ENCODE measurements around the gene BMPR1A.

BMPR1A gene

GRCh38 chr10:86725980-86726676, 30.3 kb upstream of the BMPR1A start:
- no peak for ATAC-seq
- TF ChIP-seq CSDC2 (CRISPR knock-in tag; IDR thresholded peaks at IDR 0.05) (no peak), PPARA (CRISPR knock-in tag; IDR thresholded peaks at IDR 0.05; ENCODE audit: borderline replicate concordance) (no peak), ZNF8 (CRISPR knock-in tag; IDR thresholded peaks at IDR 0.05) (no peak), ZC3H10 (CRISPR knock-in tag; IDR thresholded peaks at IDR 0.05) (no peak), CREB5 (CRISPR knock-in tag; IDR thresholded peaks at IDR 0.05; ENCODE audit: low read depth) (no peak), BACH2 (CRISPR knock-in tag; IDR thresholded peaks at IDR 0.05; ENCODE audit: borderline replicate concordance) (no peak), ARNTL (CRISPR knock-in tag; IDR thresholded peaks at IDR 0.05; ENCODE audit: borderline replicate concordance, low read depth) (no peak)
- TF ChIP-seq, protein P1, sequence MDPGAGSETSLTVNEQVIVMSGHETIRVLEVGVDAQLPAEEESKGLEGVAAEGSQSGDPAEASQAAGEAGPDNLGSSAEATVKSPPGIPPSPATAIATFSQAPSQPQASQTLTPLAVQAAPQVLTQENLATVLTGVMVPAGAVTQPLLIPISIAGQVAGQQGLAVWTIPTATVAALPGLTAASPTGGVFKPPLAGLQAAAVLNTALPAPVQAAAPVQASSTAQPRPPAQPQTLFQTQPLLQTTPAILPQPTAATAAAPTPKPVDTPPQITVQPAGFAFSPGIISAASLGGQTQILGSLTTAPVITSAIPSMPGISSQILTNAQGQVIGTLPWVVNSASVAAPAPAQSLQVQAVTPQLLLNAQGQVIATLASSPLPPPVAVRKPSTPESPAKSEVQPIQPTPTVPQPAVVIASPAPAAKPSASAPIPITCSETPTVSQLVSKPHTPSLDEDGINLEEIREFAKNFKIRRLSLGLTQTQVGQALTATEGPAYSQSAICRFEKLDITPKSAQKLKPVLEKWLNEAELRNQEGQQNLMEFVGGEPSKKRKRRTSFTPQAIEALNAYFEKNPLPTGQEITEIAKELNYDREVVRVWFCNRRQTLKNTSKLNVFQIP (CRISPR knock-in tag; IDR thresholded peaks at IDR 0.05; ENCODE audit: borderline replicate concordance, low read depth) = no peak
- TF ChIP-seq, protein P2, sequence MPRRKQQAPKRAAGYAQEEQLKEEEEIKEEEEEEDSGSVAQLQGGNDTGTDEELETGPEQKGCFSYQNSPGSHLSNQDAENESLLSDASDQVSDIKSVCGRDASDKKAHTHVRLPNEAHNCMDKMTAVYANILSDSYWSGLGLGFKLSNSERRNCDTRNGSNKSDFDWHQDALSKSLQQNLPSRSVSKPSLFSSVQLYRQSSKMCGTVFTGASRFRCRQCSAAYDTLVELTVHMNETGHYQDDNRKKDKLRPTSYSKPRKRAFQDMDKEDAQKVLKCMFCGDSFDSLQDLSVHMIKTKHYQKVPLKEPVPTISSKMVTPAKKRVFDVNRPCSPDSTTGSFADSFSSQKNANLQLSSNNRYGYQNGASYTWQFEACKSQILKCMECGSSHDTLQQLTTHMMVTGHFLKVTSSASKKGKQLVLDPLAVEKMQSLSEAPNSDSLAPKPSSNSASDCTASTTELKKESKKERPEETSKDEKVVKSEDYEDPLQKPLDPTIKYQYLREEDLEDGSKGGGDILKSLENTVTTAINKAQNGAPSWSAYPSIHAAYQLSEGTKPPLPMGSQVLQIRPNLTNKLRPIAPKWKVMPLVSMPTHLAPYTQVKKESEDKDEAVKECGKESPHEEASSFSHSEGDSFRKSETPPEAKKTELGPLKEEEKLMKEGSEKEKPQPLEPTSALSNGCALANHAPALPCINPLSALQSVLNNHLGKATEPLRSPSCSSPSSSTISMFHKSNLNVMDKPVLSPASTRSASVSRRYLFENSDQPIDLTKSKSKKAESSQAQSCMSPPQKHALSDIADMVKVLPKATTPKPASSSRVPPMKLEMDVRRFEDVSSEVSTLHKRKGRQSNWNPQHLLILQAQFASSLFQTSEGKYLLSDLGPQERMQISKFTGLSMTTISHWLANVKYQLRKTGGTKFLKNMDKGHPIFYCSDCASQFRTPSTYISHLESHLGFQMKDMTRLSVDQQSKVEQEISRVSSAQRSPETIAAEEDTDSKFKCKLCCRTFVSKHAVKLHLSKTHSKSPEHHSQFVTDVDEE (CRISPR knock-in tag; IDR thresholded peaks at IDR 0.05) = no peak

GRCh38 chr10:86726677-86726999, 29.8 kb upstream of the BMPR1A start:
- TF ChIP-seq ESRRG (CRISPR knock-in tag; IDR thresholded peaks at IDR 0.05) = no peak
- TF ChIP-seq, protein P2 (CRISPR knock-in tag; IDR thresholded peaks at IDR 0.05) = no peak
- no peak for TF ChIP-seq RARB (CRISPR knock-in tag; IDR thresholded peaks at IDR 0.05)
- no peak for TF ChIP-seq CSDC2 (CRISPR knock-in tag; IDR thresholded peaks at IDR 0.05)
- no peak for TF ChIP-seq ZNF70 (CRISPR knock-in tag; IDR thresholded peaks at IDR 0.05)
- no peak for TF ChIP-seq ZNF8 (CRISPR knock-in tag; IDR thresholded peaks at IDR 0.05)
- TF ChIP-seq ZFP3 (CRISPR knock-in tag; IDR thresholded peaks at IDR 0.05) = no peak
- no peak for TF ChIP-seq SNAI2 (CRISPR knock-in tag; IDR thresholded peaks at IDR 0.05)
- no peak for TF ChIP-seq ZC3H10 (CRISPR knock-in tag; IDR thresholded peaks at IDR 0.05)
- TF ChIP-seq CREB5 (CRISPR knock-in tag; IDR thresholded peaks at IDR 0.05; ENCODE audit: low read depth) = no peak
- no peak for TF ChIP-seq PPARA (CRISPR knock-in tag; IDR thresholded peaks at IDR 0.05; ENCODE audit: borderline replicate concordance)
- no peak for TF ChIP-seq CSRNP3 (CRISPR knock-in tag; IDR thresholded peaks at IDR 0.05)
- no peak for TF ChIP-seq BACH2 (CRISPR knock-in tag; IDR thresholded peaks at IDR 0.05; ENCODE audit: borderline replicate concordance)
- no peak for TF ChIP-seq OSR1 (CRISPR knock-in tag; IDR thresholded peaks at IDR 0.05)
- TF ChIP-seq ISL1 (CRISPR knock-in tag; IDR thresholded peaks at IDR 0.05) = no peak
- no peak for TF ChIP-seq GLIS3 (CRISPR knock-in tag; IDR thresholded peaks at IDR 0.05)
- no peak for TF ChIP-seq ARNTL (CRISPR knock-in tag; IDR thresholded peaks at IDR 0.05; ENCODE audit: borderline replicate concordance, low read depth)
- TF ChIP-seq ZNF565 (CRISPR knock-in tag; conservative IDR thresholded peaks at IDR 0.05; ENCODE audit: low read depth) = no peak
- TF ChIP-seq, protein P1 (CRISPR knock-in tag; IDR thresholded peaks at IDR 0.05; ENCODE audit: borderline replicate concordance, low read depth) = no peak
- no peak for ATAC-seq

Measured in SK-N-SH treated with all-trans-retinoic acid at 6 μM for 48 hours (cell line).